Natural killer cell (primary cell): ENCODE measurements around the gene PSMA5. TPM values are rescaled to one million over a fixed set of nuclear protein-coding genes. Genes with fewer than 3 reads are reported as not detected.

Experiments
- ATAC-seq, 3 donors: fragments of 150-1000 bp in 2 of 3; fragments of 200-7000 bp in 1 of 3; cut with Tn5 transposase; 1 replicate in 1 of 3; 2 replicates in 2 of 3; pipeline ENCODE4 v1.10.0; 2021; ENCODE audit warnings: mild to moderate bottlenecking in 2 of 3, moderate library complexity in 2 of 3
- DNase-seq, 2 donors: peaks; one replicate each; pipeline versions ENCODE4 v3.0.0 to v3.0.0-alpha.2; 2013 to 2021; ENCODE audit warnings: mixed read lengths in 1 of 2
- H3K27ac ChIP-seq: one replicate; pipeline ENCODE4 v1.5.1; 2013; ENCODE audit warnings: mild to moderate bottlenecking, low read length
- H3K27me3 ChIP-seq: one replicate; pipeline ENCODE4 v1.6.1; 2013; ENCODE audit warnings: low read length; ENCODE audit not compliant: control insufficient read depth, insufficient read depth
- H3K36me3 ChIP-seq: one replicate; pipeline ENCODE4 v1.6.1; 2013; ENCODE audit warnings: low read length; ENCODE audit not compliant: control insufficient read depth, insufficient read depth
- H3K4me1 ChIP-seq: one replicate; pipeline ENCODE4 v1.6.1; 2013; ENCODE audit warnings: low read length; ENCODE audit not compliant: control insufficient read depth, insufficient read depth
- H3K4me3 ChIP-seq: one replicate; pipeline ENCODE4 v1.5.1; 2013; ENCODE audit warnings: low read length
- H3K9me3 ChIP-seq: one replicate; pipeline ENCODE4 v1.6.1; 2013; ENCODE audit warnings: low read length; ENCODE audit not compliant: control insufficient read depth, insufficient read depth
- H3K27ac Mint-ChIP-seq, 2 donors: one replicate each; pipeline ENCODE4 v1.8.0; 2022; ENCODE audit warnings: mild to moderate bottlenecking in 2 of 2, mixed read lengths in 2 of 2, moderate library complexity in 1 of 2
- H3K27me3 Mint-ChIP-seq, 2 donors: one replicate each; pipeline ENCODE4 v1.8.0; 2022; ENCODE audit warnings: low read depth in 2 of 2, mixed read lengths in 2 of 2
- H3K36me3 Mint-ChIP-seq: one replicate; pipeline ENCODE4 v1.8.0; 2022; ENCODE audit warnings: mixed read lengths
- H3K4me1 Mint-ChIP-seq, 2 donors: one replicate each; pipeline ENCODE4 v1.8.0; 2022; ENCODE audit warnings: mixed read lengths in 2 of 2
- H3K4me3 Mint-ChIP-seq: one replicate; pipeline ENCODE4 v1.8.0; 2022; ENCODE audit warnings: mild to moderate bottlenecking, moderate library complexity, mixed read lengths
- H3K9me3 Mint-ChIP-seq, 2 donors: one replicate each; pipeline ENCODE4 v1.8.0; 2022; ENCODE audit warnings: mixed read lengths in 2 of 2
- CTCF ChIP-seq: fragments of 200-600 bp; IDR thresholded peaks from one replicate; pipeline ENCODE4 v1.8.0; 2022; ENCODE audit warnings: antibody characterized with exemption
- WGBS: methylation state at CpG from one replicate; pipeline ENCODE4 v1.1.7; 2013; ENCODE audit warnings: missing lambda C conversion rate; ENCODE audit not compliant: insufficient coverage; 5-methylcytosine and 5-hydroxymethylcytosine counted together
- intact Hi-C: fragments of 100-400 bp; cut with micrococcal nuclease; formaldehyde crosslinking; loops from one replicate; pipeline ENCODE4 v1.14.2; 2022
- total RNA-seq, 4 donors: library from RNA; stranded (reverse); fragments of 120-200 nt in 1 of 4; gene quantifications; one replicate each; pipeline versions ENCODE4 v1.2.3 to v1.2.4, GENCODE V29; 2013 to 2022

PSMA5 gene
- total RNA-seq, 3 donors from 2014 or later (not counting 1 experiment from before 2014, with no cell fraction given) = 54.7 to 76.0 (median 59.6) TPM

- Histone ChIP-seq H3K36me3 (no peaks in the 10 kb centered on the region), H3K4me1 (no peaks in the 10 kb centered on the region), H3K4me3 (no peak overlapping the region), H3K27ac (no peak overlapping the region), H3K27me3 (no peaks in the 10 kb centered on the region), H3K9me3 (no peaks in the 10 kb centered on the region)
- no peak overlapping the region for H3K4me3 Mint-ChIP-seq
- H3K9me3 Mint-ChIP-seq = no peaks in the 10 kb centered on the region
- no peak for TF ChIP-seq CTCF
- intact Hi-C loops = no loop called here
- H3K27me3 Mint-ChIP-seq = peaks cover 0 to 8% of the 10 kb centered on the region in 2 donors
- peaks cover 8% of the 10 kb centered on the region in 2 donors for H3K4me1 Mint-ChIP-seq
- ATAC-seq = no peak
- H3K27ac Mint-ChIP-seq = no peak overlapping the region
- H3K36me3 Mint-ChIP-seq = no peaks in the 10 kb centered on the region
- DNase-seq = no peak
- 76% methylated on average over 4 of the region's 4 CpGs for WGBS
These were observed 54.9 kb downstream of the PSMA5 start for GRCh38 chr1:109371341-109371739.

- intact Hi-C loops = no loop called here
- H3K27me3 ChIP-seq = no peaks in the 10 kb centered on the region
- H3K4me3 ChIP-seq = no peak overlapping the region
- Mint-ChIP-seq H3K4me3 (no peak overlapping the region), H3K9me3 (no peaks in the 10 kb centered on the region), H3K4me1 (peaks cover 8% of the 10 kb centered on the region in 2 donors), H3K27ac (no peak overlapping the region), H3K36me3 (no peaks in the 10 kb centered on the region), H3K27me3 (peaks cover 0 to 8% of the 10 kb centered on the region in 2 donors)
- no peak for TF ChIP-seq CTCF
- WGBS = 11% methylated on average over 7 of the region's 7 CpGs
- no peak overlapping the region for H3K27ac ChIP-seq
- DNase-seq (no peak), ATAC-seq (no peak)
- H3K4me1 ChIP-seq = no peaks in the 10 kb centered on the region
- no peaks in the 10 kb centered on the region for H3K36me3 ChIP-seq
- H3K9me3 ChIP-seq = no peaks in the 10 kb centered on the region
These were observed 55.4 kb downstream of the PSMA5 start for GRCh38 chr1:109370712-109371340.

- 100% methylated on average over 5 of the region's 6 CpGs for WGBS
- ATAC-seq (no peak), DNase-seq (no peak)
- Mint-ChIP-seq H3K27ac (no peak overlapping the region), H3K9me3 (no peaks in the 10 kb centered on the region), H3K4me3 (no peak overlapping the region), H3K36me3 (no peaks in the 10 kb centered on the region), H3K27me3 (peaks cover 0 to 8% of the 10 kb centered on the region in 2 donors), H3K4me1 (peaks cover 8% of the 10 kb centered on the region in 2 donors)
- intact Hi-C loops = no loop called here
- Histone ChIP-seq H3K27ac (no peak overlapping the region), H3K36me3 (no peaks in the 10 kb centered on the region), H3K27me3 (no peaks in the 10 kb centered on the region), H3K4me3 (no peak overlapping the region), H3K4me1 (no peaks in the 10 kb centered on the region), H3K9me3 (no peaks in the 10 kb centered on the region)
- no peak for TF ChIP-seq CTCF
These were observed 57.0 kb downstream of the PSMA5 start for GRCh38 chr1:109369167-109369746.
